Measurements from ENCODE around the gene MIOX.

The MIOX gene

DNA sequence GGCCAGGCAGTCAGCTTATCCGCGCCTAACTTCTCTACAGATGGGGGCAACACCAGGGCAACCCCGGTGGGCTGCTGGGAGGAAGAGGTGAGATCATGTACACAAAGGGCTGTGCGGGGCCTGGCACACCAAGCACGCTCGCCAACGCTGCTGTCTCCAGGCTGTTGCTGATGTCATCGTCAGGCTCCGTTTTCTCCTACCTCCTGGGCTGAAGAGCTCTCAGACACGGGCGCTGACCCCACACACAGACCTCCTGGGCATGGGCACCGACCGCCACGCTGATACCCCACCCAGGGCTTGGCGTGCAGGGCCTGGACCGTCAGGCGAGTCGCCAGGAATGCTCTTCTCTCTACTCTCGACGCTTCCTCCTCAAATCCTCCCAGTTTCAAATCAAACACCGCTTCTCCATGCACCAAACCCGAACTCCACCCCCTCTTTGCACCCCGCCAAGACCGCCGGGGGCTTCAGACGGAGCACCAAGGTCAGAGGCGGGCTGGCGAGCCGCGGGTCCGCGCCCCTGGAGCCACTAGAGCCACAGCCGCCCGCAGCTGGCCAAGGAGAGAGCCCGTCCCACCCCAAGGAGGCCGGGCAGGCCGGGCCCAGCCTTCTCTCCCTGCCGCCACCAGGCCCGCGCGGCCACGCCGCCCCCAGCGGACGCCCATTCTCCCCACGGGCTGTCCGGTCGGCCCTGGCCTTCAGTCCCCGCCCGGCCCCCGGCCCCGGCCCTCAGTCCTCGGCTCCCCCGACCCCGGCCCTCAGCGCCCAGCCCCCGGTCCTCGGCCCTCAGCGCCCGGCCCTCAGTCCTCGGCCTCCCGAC, 12.6 kb upstream of the MIOX start:
- DNase-seq, result peak; percentile 61

DNA sequence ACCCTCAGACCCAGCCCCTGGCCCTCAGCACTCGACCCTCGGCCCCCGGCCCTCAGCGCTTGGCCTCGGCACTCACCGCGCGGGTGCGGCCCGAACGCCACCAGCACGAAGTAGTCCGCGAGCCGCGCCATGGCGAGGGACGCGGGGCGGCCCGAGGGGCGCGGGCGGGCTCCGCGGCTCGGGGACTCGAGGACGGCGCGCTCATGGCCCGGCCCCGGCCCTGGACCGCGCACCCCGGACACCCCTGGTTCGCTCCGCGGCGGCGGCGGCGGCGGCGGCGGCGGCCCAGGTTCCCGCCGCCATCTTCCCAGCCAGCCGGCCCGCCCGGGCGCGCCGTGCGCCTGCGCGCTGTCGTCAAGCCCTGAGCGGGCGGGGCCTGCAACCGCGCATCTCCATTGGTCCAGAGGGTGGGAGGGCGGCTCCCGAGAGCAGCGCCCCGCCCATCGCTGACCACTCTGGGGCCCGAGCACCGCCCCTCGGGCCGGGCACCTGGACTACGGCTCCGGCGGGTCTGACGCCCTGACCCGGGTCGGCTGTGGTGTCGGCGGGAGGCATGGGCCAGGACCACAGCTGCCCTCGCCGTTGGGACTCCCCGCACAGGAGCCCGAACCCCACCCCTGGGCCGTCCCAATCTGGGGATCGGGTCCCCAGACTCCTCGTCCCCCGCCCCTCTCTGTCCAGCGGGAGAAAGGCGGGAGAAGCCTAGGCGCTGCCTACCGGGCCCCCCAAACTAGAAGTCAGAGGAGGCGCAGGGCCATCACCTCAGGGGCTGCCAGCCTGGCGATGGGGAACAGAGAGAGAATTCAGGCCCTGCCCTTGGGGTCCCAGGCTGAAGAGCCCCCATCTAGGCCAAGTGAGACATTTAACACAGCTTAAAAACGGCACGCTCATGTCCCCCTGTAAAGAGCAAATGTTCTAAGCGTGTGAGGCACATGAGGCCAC, 11.7 kb upstream of the MIOX start, which contains the start of gene SBF1:
SBF1 (minus strand) TSS at position 326 of the 942 bp plus-strand sequence; CDS start at position 131, 195 bp downstream.
- DNase-seq, result peak; percentile 91

DNA sequence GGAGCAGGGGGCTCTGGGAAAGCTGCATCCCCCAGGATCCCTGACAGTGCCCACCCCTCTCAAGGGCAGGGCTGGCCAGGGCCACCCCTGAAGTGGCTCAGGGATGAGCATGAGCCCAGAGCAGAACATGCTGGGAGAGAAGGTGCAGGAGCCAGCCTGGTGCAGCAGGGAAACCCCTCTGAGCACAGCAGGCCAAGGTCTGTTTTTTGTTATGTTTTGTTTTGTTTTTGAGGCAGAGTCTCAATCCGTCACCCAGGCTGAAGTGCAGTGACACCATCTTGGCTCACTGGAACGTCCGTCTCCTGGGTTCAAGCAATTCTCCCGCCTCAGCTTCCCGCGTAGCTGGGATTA, 11.0 kb upstream of the MIOX start:
- DNase-seq, result no peak

DNA sequence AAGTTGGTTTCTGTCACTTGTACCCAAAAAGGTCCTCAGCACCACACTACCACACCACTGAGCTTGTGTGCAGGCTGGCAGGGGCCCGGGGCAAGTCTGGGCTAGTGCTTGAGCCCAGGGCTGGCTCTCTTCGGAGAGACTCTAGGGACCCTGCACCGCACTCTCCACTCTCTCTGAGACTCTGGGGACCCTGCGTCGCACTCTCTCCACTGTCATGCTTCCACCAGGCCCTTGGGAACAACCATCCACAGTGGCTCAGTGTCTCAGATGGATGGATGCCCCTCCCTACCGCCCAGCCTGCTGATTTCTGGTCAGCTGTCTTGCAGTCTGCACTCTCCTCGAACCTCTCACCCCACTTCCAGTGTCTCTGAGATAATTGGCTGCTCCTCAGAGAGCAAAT, 9.8 kb upstream of the MIOX start:
- DNase-seq, result no peak

DNA sequence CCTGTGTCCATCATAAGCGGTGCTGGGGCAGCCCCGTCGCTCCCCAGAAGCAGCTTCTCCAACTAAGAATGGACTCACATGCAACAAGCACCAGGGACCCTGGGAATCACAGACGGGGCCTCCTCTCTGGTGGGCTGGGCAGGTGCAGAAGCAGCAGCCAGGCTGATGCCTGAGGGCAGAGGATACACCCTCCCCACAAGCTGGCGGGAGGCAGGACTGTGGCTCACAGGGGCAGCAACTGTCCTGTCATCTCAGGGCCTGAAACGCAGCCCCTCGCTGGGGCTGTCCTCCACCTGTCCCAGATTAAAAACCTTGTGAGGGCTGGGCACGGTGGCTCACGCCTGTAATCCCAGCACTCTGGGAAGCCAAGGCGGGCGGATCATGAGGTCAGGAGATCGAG, 8.7 kb upstream of the MIOX start:
- DNase-seq, result no peak

DNA sequence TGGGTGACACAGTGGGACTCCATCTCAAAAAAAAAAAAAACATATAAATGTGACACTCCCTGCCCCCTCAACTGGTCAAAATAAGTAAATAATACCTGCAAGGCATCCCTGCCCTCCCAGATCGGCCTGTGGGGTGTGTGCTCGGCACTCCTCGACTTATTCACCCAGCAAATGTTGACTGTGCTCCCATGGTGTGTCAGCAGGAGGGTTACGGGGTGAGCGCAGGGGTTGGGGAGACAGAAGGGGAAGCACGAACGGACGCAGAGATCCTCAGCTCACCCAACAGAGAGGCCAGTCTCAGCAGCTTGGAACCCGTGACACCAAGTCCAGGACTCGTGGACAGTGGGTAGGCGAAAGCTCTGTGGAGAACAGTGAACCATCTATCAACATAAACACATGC, 6.9 kb upstream of the MIOX start:
- no peak for DNase-seq

DNA sequence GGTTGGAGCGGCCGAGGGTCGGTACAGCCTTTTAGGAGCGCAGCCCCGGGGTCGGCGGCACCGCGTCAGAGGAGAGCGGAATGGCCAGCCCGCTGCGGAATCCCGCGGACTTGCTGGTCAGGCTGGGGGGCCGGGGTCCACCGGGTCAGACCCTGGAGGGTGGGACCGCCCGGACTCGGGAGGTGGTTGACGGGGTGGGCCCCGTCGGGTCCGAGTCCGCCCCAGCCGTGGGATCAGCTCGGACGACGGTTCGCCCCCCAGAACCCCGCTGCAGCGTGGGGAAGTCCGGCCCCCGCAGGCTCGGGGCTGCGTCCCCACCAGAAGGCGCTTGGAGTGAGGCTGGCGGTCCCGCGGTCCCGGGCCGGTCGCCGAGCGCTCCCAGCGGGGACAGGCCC, 5.6 kb upstream of the MIOX start:
- no peak for DNase-seq

DNA sequence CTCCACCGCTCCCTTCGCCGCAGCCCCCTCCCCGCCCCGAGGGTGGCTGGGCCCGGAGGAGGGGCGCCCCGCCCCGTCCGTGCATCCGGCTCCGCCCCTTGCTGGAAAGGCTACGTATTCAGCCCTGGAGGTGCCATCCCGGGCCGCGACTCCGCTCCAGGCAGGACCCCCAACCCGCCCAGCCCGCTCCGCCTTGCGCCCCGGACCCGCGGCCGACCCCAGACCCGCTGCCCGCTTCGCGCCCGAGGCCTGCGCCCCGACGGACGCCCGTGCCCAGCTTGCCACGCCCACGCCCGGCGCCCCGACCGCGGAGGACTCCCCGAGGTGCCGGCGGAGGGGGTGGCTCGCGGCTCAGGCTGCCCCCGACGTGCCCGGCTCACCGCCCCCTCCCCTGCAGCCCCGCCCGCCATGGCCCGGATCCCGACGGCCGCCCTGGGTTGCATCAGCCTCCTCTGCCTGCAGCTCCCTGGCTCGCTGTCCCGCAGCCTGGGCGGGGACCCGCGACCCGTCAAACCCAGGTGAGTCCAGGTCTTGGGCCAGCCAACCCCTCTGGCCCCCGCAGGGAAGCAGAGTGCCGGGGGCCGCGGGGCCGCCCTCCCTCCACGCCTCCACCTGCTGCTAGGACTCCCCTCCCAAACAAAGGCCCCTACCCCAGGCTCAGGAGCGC, 5.1 kb upstream of the MIOX start, which contains the start of gene ADM2:
ADM2 (plus strand) TSS at position 104 of the 667 bp plus-strand sequence; CDS start at position 409, 305 bp downstream.
- DNase-seq, result peak; percentile 39

DNA sequence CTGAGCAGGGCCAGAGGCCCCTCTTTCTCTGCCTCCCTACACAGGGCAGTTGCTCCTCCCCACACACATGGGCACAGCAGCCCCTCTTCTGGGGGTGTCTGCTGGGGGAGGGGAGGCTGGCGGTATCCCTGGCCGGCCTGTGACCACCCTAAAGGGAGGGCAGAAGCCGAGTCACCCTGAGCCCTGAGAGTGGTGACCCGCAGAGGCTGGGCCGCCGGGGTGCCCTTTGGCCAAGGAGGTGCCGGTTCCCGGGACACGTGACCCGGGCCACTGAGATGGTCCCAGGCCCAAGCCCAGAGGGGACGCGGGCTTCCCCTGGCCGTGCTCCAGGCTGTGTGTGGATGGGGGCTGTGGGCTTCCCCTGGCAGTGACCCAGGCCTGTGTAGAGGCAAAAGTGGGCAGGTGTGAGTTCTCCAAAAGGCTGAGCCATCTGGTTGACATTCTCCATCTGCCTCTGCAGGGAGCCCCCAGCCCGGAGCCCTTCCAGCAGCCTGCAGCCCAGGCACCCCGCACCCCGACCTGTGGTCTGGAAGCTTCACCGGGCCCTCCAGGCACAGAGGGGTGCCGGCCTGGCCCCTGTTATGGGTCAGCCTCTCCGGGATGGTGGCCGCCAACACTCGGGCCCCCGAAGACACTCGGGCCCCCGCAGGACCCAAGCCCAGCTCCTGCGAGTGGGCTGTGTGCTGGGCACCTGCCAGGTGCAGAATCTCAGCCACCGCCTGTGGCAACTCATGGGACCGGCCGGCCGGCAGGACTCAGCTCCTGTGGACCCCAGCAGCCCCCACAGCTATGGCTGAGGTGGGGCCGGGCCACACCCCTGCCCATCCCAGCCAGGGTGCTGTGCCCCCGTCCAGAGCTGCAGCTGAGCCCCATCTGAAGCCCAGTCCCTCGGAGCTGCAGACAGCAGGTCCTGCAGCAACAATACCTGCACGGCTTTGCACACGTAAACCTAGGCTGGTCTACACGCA, 4.3 kb upstream of the MIOX start:
- no peak for DNase-seq

DNA sequence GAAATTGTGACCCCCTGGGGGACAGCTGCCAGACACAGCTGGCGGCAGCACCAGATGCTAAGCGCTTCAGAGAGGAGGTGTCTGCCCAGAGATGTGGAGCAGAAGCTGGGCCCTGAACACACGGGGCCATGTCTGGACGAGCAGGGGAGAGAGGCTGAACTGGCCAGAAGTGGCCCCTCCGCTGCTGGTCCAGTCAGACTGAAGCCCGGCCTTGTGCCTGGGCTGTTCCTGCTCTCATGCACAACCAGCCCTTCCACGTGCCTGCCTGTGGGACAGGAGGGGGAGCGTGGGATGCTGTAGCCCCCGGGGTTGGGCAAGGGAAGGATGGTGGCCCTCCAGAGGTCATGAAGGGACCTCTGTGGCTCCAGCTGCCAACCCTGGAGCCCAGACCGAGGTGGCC, 3.6 kb upstream of the MIOX start:
- no peak for DNase-seq

DNA sequence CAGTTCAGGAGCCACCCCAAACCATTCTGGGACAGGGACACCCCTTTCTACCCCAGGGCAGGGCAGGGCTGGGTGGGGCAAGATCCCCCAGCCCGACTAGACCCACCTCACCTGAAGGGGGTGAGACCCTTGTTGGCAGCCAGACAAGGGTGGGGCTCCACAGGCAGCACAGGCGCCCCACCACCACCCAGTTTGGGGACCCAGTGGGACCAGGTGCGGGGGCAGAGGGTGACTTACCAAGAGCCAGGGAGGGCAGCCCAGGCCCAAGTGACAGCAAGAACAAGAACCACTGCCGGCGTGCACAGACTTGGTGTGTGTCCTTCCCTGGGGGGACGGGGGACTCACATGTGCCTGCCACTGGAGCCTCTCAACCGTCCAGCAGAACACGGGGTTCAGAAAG, 3.1 kb upstream of the MIOX start:
- no peak for DNase-seq

DNA sequence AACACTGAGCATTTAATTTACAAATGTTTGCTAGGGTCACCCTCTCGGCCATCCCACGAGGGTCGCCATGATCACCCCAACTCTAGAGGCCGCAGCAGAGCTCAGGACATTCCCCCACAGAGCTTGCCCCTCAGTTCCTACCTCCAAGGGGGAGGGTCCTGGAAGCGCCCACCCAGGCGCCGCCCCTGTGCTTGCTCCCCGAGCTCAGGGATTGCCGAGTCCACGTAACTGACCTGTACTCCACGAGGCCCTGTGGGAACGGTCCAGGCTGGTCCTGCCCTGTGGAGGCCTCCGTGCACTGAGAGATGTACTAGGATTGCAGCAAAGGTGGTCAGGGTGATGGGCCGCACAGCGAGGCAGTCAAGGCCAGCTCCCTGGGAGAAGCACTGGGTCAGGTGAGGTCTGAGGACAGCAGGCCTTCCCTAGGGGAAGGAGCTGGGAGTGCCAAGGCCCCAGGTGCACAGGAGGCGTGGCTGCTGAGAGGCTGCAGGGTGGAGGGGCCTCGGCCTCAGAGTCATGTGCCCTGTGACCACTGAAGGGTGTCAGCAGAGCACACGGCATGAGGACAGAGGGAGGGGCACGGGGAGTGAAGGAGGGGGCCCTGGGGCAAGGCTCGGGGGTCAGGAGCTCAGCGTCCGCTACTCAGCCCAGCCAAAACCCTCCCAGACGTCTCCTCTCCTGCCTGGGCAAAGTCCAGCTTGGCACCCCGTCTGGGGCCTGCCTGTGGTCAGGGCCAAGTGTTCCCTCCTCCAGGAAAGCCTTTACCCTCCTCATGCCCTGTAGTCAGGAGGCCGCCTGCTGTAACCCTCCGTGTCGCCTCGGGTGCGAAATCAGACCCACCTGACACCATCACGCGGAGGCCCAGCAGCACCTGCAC, 2.4 kb upstream of the MIOX start:
- DNase-seq, result no peak

DNA sequence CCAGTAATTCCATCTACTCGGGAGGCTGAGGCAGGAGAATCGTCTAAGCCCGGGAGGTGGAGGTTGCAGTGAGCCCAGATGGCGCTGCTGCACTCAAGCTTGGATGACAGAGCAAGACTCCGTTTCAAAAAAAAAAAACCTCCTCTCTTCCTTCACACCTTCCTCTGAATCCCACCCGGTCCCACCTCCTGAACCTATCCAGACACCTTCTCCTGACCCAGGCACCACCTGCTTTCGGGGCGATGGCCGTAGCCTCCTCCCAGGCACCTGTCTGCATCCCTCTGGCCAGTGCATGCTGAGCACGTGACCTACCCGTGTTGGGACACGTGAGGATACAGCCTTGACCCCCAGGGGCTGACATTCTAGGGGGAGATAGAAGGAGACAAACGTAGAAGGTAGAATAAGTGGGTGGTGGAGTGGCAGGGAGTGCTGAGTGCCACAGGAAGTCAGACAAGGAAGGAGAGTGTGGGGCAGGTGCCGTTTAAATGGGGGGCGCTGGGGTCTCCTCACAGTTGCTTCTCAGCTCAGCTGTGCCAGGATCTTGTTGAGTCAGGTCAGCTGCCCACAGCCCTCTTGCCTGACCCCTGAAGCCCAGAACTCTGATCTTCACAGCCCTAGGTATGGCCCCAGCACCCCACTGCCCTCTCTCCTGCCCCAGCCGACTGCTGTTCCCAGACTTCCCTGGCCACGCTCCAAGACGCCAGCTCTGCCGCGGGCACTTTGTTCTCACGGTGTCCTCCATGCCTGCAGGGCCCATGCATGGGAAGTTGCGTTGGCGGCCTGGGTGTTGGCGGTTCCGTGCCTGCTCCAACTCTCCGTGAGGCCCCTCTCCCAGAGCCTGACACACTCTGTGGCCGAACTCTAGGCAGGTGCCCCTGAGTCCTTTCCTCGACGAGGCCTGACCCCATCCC, 1.2 kb upstream of the MIOX start:
- DNase-seq, result peak; percentile 28

DNA sequence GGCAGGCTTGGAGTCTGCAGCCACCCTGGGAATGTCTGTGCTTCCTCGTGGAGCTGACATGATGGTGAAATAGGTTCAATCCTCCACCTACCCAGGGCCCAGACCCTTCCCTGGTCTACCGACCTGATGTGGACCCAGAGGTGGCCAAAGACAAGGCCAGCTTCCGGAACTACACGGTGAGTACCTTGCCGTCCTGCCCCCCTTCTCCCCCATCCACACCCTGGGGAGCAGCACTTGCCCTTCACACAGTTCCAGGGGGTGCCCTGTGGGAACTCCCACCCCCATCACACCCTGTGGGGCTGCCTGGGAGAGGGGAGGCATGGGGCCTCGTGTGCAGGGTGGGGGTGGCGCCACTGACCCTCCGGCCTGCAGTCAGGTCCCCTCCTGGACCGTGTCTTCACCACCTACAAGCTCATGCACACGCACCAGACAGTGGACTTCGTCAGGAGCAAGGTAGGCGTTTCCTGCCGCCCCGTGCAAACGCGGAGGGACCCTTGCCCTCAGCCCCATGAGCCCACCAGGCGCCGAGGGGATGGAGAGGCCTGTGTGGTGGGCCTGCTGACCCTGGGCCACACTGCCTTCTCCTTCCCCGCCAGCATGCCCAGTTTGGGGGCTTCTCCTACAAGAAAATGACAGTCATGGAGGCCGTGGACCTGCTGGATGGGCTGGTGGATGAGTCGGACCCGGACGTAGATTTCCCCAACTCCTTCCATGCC, 789 bp downstream of the MIOX start:
- DNase-seq, result no peak

DNA sequence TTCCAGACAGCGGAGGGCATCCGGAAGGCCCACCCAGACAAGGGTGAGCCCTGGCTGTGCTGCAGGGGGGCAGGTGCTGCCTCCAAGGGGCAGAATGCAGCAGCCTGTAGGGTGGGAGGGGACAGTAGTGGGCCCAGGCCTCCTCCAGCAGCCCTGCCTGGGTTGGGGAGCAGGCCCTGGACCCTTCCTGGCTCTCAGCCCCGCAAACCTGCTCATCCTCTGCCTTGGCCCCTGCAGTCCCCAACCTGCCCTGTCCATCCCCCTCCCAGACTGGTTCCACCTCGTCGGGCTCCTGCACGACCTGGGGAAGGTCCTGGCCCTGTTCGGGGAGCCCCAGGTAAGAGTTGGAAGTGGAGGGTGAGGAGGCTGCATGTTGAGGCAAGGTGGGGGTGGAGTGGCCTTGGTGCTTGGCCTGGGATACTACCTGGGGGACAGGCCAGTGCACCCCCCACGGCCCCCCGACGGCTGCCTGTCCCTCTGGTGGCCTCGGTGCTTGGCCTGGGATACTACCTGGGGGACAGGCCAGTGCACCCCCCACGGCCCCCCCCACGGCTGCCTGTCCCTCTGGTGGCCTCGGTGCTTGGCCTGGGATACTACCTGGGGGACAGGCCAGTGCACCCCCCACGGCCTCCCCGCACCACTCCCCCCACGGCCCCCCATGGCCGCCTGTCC, 1.5 kb downstream of the MIOX start:
- DNase-seq, result no peak

DNA sequence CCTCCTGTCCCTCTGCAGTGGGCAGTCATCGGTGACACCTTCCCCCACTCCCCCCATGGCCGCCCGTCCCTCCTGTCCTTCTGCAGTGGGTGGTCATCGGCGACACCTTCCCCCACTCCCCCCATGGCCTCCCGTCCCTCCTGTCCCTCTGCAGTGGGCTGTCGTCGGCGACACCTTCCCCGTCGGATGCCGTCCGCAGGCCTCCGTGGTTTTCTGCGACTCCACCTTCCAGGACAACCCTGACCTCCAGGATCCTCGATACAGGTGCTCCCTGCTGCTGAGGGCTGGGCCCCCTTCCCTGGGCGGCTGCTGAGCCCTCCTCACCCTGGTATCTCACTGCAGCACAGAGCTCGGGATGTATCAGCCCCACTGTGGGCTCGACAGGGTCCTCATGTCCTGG, 2.2 kb downstream of the MIOX start:
- DNase-seq, result no peak

DNA sequence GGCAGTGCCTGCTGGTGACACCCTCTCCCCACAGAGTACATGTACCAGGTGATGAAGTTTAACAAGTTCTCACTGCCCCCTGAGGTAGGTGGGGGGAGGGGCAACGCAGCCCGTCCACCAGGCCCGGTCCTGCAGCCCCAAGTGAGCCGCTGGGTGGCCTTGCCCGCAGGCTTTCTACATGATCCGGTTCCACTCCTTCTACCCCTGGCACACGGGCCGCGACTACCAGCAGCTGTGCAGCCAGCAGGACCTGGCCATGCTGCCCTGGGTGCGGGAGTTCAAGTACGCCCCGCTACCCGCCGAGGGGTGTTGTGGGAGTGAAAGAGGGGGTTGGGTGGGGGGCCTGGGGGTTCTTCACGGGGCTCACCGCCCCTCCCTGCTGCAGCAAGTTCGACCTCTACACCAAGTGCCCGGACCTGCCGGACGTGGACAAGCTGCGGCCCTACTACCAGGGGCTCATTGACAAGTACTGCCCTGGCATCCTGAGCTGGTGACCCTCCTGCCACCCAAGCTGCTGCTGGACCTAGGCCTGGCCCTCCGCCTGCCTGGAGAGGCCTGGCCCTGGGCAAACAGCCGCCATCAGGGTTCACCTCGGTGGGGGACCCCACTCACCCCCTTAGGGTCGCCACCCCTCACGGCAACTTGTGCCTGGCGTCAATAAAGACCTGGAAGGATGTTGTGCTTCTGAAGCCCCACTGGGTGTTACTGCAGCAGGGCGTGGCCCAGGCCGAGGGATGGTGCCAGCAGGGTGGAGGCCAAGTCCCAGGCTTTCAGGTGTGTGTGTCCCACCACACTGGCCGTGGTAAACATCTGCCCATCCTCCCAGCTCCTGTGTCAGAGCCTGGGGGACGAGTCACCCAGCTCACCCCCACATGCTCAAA, 2.9 kb downstream of the MIOX start:
- no peak for DNase-seq

Measured in EL (cell line).